ENCODE data around the gene AMOTL2. TPM values are rescaled to one million over a fixed set of nuclear protein-coding genes. Genes with fewer than 3 reads are reported as not detected.

AMOTL2 gene
- total RNA-seq, 1 experiment from 2014 or later, result 76.9 TPM

- TF ChIP-seq ZNF512 (CRISPR knock-in tag; IDR thresholded peaks at IDR 0.05; ENCODE audit: borderline replicate concordance) (no peak), ZNF396 (CRISPR knock-in tag; IDR thresholded peaks at IDR 0.05; ENCODE audit: borderline replicate concordance) (no peak), ZMAT4 (CRISPR knock-in tag; IDR thresholded peaks at IDR 0.05) (no peak), IRF2 (CRISPR knock-in tag; IDR thresholded peaks at IDR 0.05; ENCODE audit: borderline replicate concordance, low read depth) (no peak), MYBL2 (CRISPR knock-in tag; IDR thresholded peaks at IDR 0.05) (no peak), USF2 (CRISPR knock-in tag; IDR thresholded peaks at IDR 0.05) (no peak; the same call in 1 of the 2 replicates), IRF1 (CRISPR knock-in tag; IDR thresholded peaks at IDR 0.05) (no peak), ZNF281 (CRISPR knock-in tag; IDR thresholded peaks at IDR 0.05) (no peak), ZNF219 (CRISPR knock-in tag; IDR thresholded peaks at IDR 0.05; ENCODE audit: borderline replicate concordance) (no peak), E2F4 (CRISPR knock-in tag; IDR thresholded peaks at IDR 0.05; ENCODE audit: borderline replicate concordance, low read depth) (no peak), NFE2L1 (CRISPR knock-in tag; IDR thresholded peaks at IDR 0.05) (no peak), AFF4 (CRISPR knock-in tag; IDR thresholded peaks at IDR 0.05; ENCODE audit: borderline replicate concordance) (no peak), ZNF532 (CRISPR knock-in tag; IDR thresholded peaks at IDR 0.05; ENCODE audit: borderline replicate concordance) (peak; percentile 84; the same call in 1 of the 2 replicates), CBFB (CRISPR knock-in tag; IDR thresholded peaks at IDR 0.05; ENCODE audit: low read depth) (peak; percentile 22; the same call in 1 of the 2 replicates), GTF2I (CRISPR knock-in tag; conservative IDR thresholded peaks at IDR 0.05) (no peak), ZNF671 (CRISPR knock-in tag; IDR thresholded peaks at IDR 0.05) (peak; percentile 46; the same call in 1 of the 2 replicates), E2F1 (CRISPR knock-in tag; IDR thresholded peaks at IDR 0.05) (no peak)
Measured at GRCh38 chr3:134374105-134374790, at the start of gene AMOTL2 (continued).

Measured in WTC11 (cell line).